ENCODE results near the gene HSBP1. TPM values are rescaled to one million over a fixed set of nuclear protein-coding genes. Genes with fewer than 3 reads are reported as not detected.

The HSBP1 gene
- total RNA-seq, 1 experiment from 2014 or later: 197 TPM

GRCh38 chr16:83799336-83799735 lies 8.4 kb upstream of the HSBP1 start (continued):
- TF ChIP-seq TCF7 (CRISPR knock-in tag; IDR thresholded peaks at IDR 0.05; ENCODE audit: low read depth): no peak

DNA sequence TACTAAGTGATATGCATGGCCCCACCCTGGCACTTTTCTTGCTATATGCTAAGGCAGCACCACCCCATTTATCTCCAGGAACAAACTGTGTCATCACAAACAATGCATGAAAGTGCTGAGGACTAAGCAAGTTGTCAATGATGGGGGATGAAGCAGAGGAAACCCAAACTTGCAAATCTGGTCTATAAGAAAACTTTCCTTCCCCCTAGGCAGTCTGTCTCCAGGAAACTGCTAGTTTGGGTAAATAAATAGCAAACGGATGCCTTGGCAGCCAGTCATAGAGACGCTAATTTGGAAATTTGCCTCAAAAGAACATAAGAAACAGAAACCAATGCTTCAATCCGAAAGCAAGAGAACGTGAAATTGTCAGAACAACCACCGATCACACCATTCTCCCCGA lies 5.6 kb upstream of the HSBP1 start:
- POLR2A ChIA-PET: no interaction called here
- TF ChIP-seq, protein P1, sequence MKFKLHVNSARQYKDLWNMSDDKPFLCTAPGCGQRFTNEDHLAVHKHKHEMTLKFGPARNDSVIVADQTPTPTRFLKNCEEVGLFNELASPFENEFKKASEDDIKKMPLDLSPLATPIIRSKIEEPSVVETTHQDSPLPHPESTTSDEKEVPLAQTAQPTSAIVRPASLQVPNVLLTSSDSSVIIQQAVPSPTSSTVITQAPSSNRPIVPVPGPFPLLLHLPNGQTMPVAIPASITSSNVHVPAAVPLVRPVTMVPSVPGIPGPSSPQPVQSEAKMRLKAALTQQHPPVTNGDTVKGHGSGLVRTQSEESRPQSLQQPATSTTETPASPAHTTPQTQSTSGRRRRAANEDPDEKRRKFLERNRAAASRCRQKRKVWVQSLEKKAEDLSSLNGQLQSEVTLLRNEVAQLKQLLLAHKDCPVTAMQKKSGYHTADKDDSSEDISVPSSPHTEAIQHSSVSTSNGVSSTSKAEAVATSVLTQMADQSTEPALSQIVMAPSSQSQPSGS (CRISPR knock-in tag; IDR thresholded peaks at IDR 0.05; ENCODE audit: borderline replicate concordance, low read depth): no peak
- TF ChIP-seq, protein P2, sequence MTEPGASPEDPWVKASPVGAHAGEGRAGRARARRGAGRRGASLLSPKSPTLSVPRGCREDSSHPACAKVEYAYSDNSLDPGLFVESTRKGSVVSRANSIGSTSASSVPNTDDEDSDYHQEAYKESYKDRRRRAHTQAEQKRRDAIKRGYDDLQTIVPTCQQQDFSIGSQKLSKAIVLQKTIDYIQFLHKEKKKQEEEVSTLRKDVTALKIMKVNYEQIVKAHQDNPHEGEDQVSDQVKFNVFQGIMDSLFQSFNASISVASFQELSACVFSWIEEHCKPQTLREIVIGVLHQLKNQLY (CRISPR knock-in tag; IDR thresholded peaks at IDR 0.05): no peak
- H3K4me3 Mint-ChIP-seq: 0 out of 2 replicates have a peak overlapping the region, but pooled peaks have one; percentile 16
- H3K36me3 Mint-ChIP-seq: no peaks in the 10 kb centered on the region
- CTCF ChIA-PET: no interaction called here
- peaks cover 54% of the 10 kb centered on the region for H3K4me1 Mint-ChIP-seq
- peak; percentile 59 for ATAC-seq
- DNase-seq (ENCODE audit: low spot score): no peak
- H3K27me3 Mint-ChIP-seq (ENCODE audit: low read depth): 0 out of 2 replicates have a peak, but pooled peaks cover 2% of the 10 kb centered on the region
- H3K9me3 Mint-ChIP-seq: no peaks in the 10 kb centered on the region
- H3K27ac Mint-ChIP-seq: peak overlapping the region; percentile 93

DNA sequence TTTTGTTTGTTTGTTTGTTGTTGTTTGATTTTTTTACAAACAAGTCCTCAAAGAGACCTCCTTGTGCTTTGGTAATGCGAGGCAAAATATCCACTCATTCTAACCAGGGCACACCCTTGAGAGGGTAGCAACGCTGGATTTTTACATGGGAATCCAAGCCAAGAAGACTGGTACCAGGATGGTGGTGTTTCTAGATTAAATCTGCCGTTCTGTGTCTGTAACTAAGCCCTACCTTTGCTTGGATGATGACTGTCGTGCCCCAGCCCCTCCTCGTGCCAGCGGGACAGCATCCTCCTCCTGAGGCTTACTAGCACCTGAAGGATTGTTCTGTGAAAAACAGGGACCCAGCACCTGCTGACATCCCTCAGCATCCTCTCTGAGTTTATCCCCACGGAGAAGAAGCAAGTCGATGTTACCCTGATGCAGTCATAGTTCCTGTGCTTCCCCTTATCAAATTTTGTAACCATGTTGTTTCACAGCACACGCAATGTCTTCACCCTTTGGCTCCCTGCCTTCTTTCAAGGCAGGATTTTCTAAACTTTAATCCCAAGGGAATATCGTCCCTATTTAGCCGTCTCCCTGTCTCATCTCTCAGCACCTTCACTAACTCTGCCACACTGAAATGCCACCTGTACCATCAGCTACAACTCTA lies 5.1 kb upstream of the HSBP1 start:
- ChIA-PET CTCF (no interaction called here), POLR2A (no interaction called here)
- ATAC-seq: peak; percentile 38
- Mint-ChIP-seq H3K27ac (peak overlapping the region; percentile 93), H3K27me3 (ENCODE audit: low read depth) (0 out of 2 replicates have a peak, but pooled peaks cover 2% of the 10 kb centered on the region), H3K36me3 (no peaks in the 10 kb centered on the region), H3K4me3 (peak overlapping the region; percentile 37; the same call in 1 of the 2 replicates), H3K9me3 (no peaks in the 10 kb centered on the region), H3K4me1 (peaks cover 50% of the 10 kb centered on the region)
- TF ChIP-seq ZNF219 (CRISPR knock-in tag; IDR thresholded peaks at IDR 0.05; ENCODE audit: borderline replicate concordance): no peak
- no peak for TF ChIP-seq TEAD4 (CRISPR knock-in tag; IDR thresholded peaks at IDR 0.05)
- no peak for TF ChIP-seq NFATC4 (CRISPR knock-in tag; IDR thresholded peaks at IDR 0.05)
- TF ChIP-seq SP1 (CRISPR knock-in tag; conservative IDR thresholded peaks at IDR 0.05): no peak
- TF ChIP-seq NR2C2 (CRISPR knock-in tag; IDR thresholded peaks at IDR 0.05): no peak
- TF ChIP-seq ATF1 (CRISPR knock-in tag; IDR thresholded peaks at IDR 0.05): no peak
- DNase-seq (ENCODE audit: low spot score): no peak

GRCh38 chr16:83803811-83804210 lies 4.0 kb upstream of the HSBP1 start:
- Mint-ChIP-seq H3K9me3 (no peaks in the 10 kb centered on the region), H3K4me1 (peaks cover 45% of the 10 kb centered on the region), H3K36me3 (peaks cover 5% of the 10 kb centered on the region), H3K4me3 (no peak overlapping the region), H3K27ac (peak overlapping the region; percentile 37; the same call in 1 of the 2 replicates), H3K27me3 (ENCODE audit: low read depth) (0 out of 2 replicates have a peak, but pooled peaks cover 2% of the 10 kb centered on the region)
- CTCF ChIA-PET: no interaction called here
- POLR2A ChIA-PET: no interaction called here
- DNase-seq (ENCODE audit: low spot score) (no peak), ATAC-seq (no peak)
- TF ChIP-seq PRDM15 (CRISPR knock-in tag; IDR thresholded peaks at IDR 0.05) (no peak), CBFB (CRISPR knock-in tag; IDR thresholded peaks at IDR 0.05; ENCODE audit: low read depth) (no peak), STAT6 (CRISPR knock-in tag; conservative IDR thresholded peaks at IDR 0.05; ENCODE audit: low read depth) (no peak), ZBTB43 (CRISPR knock-in tag; IDR thresholded peaks at IDR 0.05) (no peak), TCF7 (CRISPR knock-in tag; IDR thresholded peaks at IDR 0.05; ENCODE audit: low read depth) (no peak), SOX15 (CRISPR knock-in tag; IDR thresholded peaks at IDR 0.05) (no peak), NR2C2 (CRISPR knock-in tag; IDR thresholded peaks at IDR 0.05) (no peak)
- TF ChIP-seq, protein P1 (CRISPR knock-in tag; IDR thresholded peaks at IDR 0.05; ENCODE audit: borderline replicate concordance, low read depth): no peak
- TF ChIP-seq, protein P3, sequence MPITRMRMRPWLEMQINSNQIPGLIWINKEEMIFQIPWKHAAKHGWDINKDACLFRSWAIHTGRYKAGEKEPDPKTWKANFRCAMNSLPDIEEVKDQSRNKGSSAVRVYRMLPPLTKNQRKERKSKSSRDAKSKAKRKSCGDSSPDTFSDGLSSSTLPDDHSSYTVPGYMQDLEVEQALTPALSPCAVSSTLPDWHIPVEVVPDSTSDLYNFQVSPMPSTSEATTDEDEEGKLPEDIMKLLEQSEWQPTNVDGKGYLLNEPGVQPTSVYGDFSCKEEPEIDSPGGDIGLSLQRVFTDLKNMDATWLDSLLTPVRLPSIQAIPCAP (CRISPR knock-in tag; IDR thresholded peaks at IDR 0.05): no peak

All from WTC11 (cell line).